NCI-H2081 (cell line): Measurements from ENCODE around the gene SLC38A2.

Experiments
- DNase-seq, 2 experiments: peaks; one replicate each; lab custom pipeline; 2025; lab: John Stamatoyannopoulos, UW

The SLC38A2 gene

GRCh38 chr12:46374310-46374709, 1.7 kb upstream of the SLC38A2 start:
- no peak for DNase-seq

GRCh38 chr12:46373301-46374296, 1.0 kb upstream of the SLC38A2 start:
- peak; percentile 3 to 19 for DNase-seq

GRCh38 chr12:46371718-46372543, 642 bp downstream of the SLC38A2 start:
- DNase-seq, result peak; percentile 36 to 61

- DNase-seq, result peak; percentile 85 to 86
Measured at GRCh38 chr12:46370792-46371717, 1.5 kb downstream of the SLC38A2 start.

GRCh38 chr12:46370380-46370734, 2.2 kb downstream of the SLC38A2 start:
- DNase-seq, result no peak

GRCh38 chr12:46369474-46370379, 2.8 kb downstream of the SLC38A2 start:
- DNase-seq, result no peak

- no peak for DNase-seq
Measured at GRCh38 chr12:46369095-46369473, 3.5 kb downstream of the SLC38A2 start.

GRCh38 chr12:46368684-46369083, 3.9 kb downstream of the SLC38A2 start:
- no peak for DNase-seq

GRCh38 chr12:46368138-46368537, 4.4 kb downstream of the SLC38A2 start:
- no peak for DNase-seq

GRCh38 chr12:46367351-46368029, 5.1 kb downstream of the SLC38A2 start:
- no peak for DNase-seq

- no peak for DNase-seq
Measured at GRCh38 chr12:46366771-46367170, 5.8 kb downstream of the SLC38A2 start.

GRCh38 chr12:46365951-46366379, 6.6 kb downstream of the SLC38A2 start:
- DNase-seq, result no peak

GRCh38 chr12:46364777-46365580, 7.6 kb downstream of the SLC38A2 start:
- DNase-seq, result no peak

GRCh38 chr12:46364300-46364696, 8.3 kb downstream of the SLC38A2 start:
- DNase-seq, result no peak

GRCh38 chr12:46363582-46364299, 8.8 kb downstream of the SLC38A2 start:
- DNase-seq, result no peak

- no peak for DNase-seq
Measured at GRCh38 chr12:46362895-46363581, 9.5 kb downstream of the SLC38A2 start.

GRCh38 chr12:46361667-46362034, 10.9 kb downstream of the SLC38A2 start:
- DNase-seq, result no peak
